H1 (cell line): ENCODE results near the gene CEP89. TPM values are rescaled to one million over a fixed set of nuclear protein-coding genes. Genes with fewer than 3 reads are reported as not detected.

Experiments
- CTCF ChIA-PET: fragments of 300-600 bp; sonication (Branson Sonifier 250); formaldehyde crosslinking; loops from one replicate; lab custom pipeline; 2021; ENCODE audit not compliant: partially characterized antibody; lab: Charles Lee
- POLR2A ChIA-PET: fragments of 300-600 bp; sonication (Branson Sonifier 250); formaldehyde crosslinking; loops from one replicate; lab custom pipeline; 2021; ENCODE audit warnings: inconsistent platforms; ENCODE audit not compliant: partially characterized antibody; lab: Charles Lee
- DNase-seq, 2 experiments: peaks; one replicate each; pipeline versions ENCODE4 v3.0.0 to v3.0.0-alpha.2; 2010 to 2022; ENCODE audit warnings: low spot score in 2 of 2, low read depth in 1 of 2, mixed read lengths in 1 of 2
- FAIRE-seq: peaks from 2 replicates; lab custom pipeline; 2011; peaks lifted over from hg19 to GRCh38; lab: Jason Lieb, UNC
- H2AFZ ChIP-seq: 2 replicates; pipeline ENCODE4 v1.8.1; 2012; ENCODE audit warnings: low read length, inconsistent platforms
- H2AK5ac ChIP-seq: 2 replicates; pipeline ENCODE4 v1.6.1; 2013; ENCODE audit warnings: low read depth, low read length
- H2BK120ac ChIP-seq: replicated peaks from 2 replicates; pipeline ENCODE3; 2013; ENCODE audit warnings: low read depth, low read length, inconsistent platforms
- H2BK12ac ChIP-seq: 2 replicates; pipeline ENCODE4 v1.6.1; 2013; ENCODE audit warnings: low read depth, low read length
- H2BK15ac ChIP-seq: 2 replicates; pipeline ENCODE4 v1.6.1; 2013; ENCODE audit warnings: low read length
- H2BK20ac ChIP-seq: 2 replicates; pipeline ENCODE4 v1.6.1; 2013; ENCODE audit warnings: low read length
- H2BK5ac ChIP-seq: 2 replicates; pipeline ENCODE4 v1.6.1; 2013; ENCODE audit warnings: low read depth, low read length
- H3K14ac ChIP-seq: 2 replicates; pipeline ENCODE4 v1.6.1; 2013; ENCODE audit warnings: inconsistent platforms; ENCODE audit not compliant: insufficient read length
- H3K18ac ChIP-seq: 2 replicates; pipeline ENCODE4 v1.6.1; 2013; ENCODE audit warnings: low read length; ENCODE audit errors: extremely low read depth
- H3K23ac ChIP-seq: 2 replicates; pipeline ENCODE4 v1.6.1; 2013; ENCODE audit warnings: inconsistent platforms; ENCODE audit not compliant: insufficient read length
- H3K23me2 ChIP-seq: 2 replicates; pipeline ENCODE4 v1.6.1; 2013; ENCODE audit warnings: low read depth, low read length
- H3K27ac ChIP-seq: 2 replicates; pipeline ENCODE4 v1.6.1; 2011; ENCODE audit warnings: low read depth, low read length, inconsistent platforms
- H3K27me3 ChIP-seq, 4 experiments: replicated peaks in 1 of 4; 1 replicate in 1 of 4; 2 replicates in 3 of 4; pipeline versions ENCODE4 v1.6.1 to v1.8.1; 2011 to 2013; ENCODE audit warnings: low read length in 3 of 4, mild to moderate bottlenecking in 3 of 4, inconsistent platforms in 2 of 4, mixed read lengths in 2 of 4, moderate library complexity in 1 of 4; ENCODE audit not compliant: control insufficient read depth in 3 of 4, insufficient read depth in 3 of 4; ENCODE audit errors: extremely low read depth in 1 of 4
- H3K36me3 ChIP-seq, 4 experiments: 2 replicates each; pipeline versions ENCODE4 v1.6.1 to v1.8.1; 2011 to 2013; ENCODE audit warnings: mild to moderate bottlenecking in 4 of 4, low read length in 3 of 4, moderate library complexity in 2 of 4, control low read depth in 1 of 4, inconsistent platforms in 1 of 4; ENCODE audit not compliant: insufficient read depth in 4 of 4, control insufficient read depth in 2 of 4
- H3K4ac ChIP-seq: replicated peaks from 2 replicates; pipeline ENCODE3; 2013; ENCODE audit warnings: low read length, low read depth, mixed read lengths, inconsistent platforms; ENCODE audit not compliant: insufficient read length
- H3K4me1 ChIP-seq, 4 experiments: replicated peaks in 1 of 4; 1 replicate in 1 of 4; 2 replicates in 3 of 4; pipeline versions ENCODE4 v1.6.1 to v1.8.1; 2011 to 2013; ENCODE audit warnings: low read length in 3 of 4, inconsistent platforms in 2 of 4, mixed read lengths in 1 of 4; ENCODE audit not compliant: insufficient read depth in 4 of 4, control insufficient read depth in 3 of 4
- H3K4me2 ChIP-seq, 2 experiments: 2 replicates each; pipeline versions ENCODE4 v1.6.1 to v1.8.1; 2011 to 2013; ENCODE audit warnings: low read depth in 2 of 2, low read length in 2 of 2, control low read depth in 1 of 2, inconsistent platforms in 1 of 2, mild to moderate bottlenecking in 1 of 2; ENCODE audit not compliant: insufficient read depth in 1 of 2
- H3K4me3 ChIP-seq, 4 experiments: fragments of 200-600, 300-600 bp in 1 of 4; sonication (generic), shearing (Covaris generic), sonication (Bioruptor Twin) in 1 of 4; 2 replicates each; pipeline versions ENCODE4 v1.5.1 to v1.8.1; 2011 to 2016; ENCODE audit warnings: low read length in 4 of 4, low read depth in 3 of 4, control low read depth in 2 of 4, inconsistent platforms in 2 of 4, mild to moderate bottlenecking in 2 of 4, mixed read lengths in 1 of 4, moderate library complexity in 1 of 4; ENCODE audit not compliant: insufficient read depth in 2 of 4; ENCODE audit errors: extremely low read depth in 1 of 4
- H3K56ac ChIP-seq: replicated peaks from 2 replicates; pipeline ENCODE3; 2013; ENCODE audit warnings: low read depth, mild to moderate bottlenecking, mixed read lengths, low read length, inconsistent platforms; ENCODE audit not compliant: insufficient read length
- H3K79me1 ChIP-seq: 2 replicates; pipeline ENCODE4 v1.6.1; 2013; ENCODE audit warnings: low read depth, low read length, control low read depth
- H3K79me2 ChIP-seq, 2 experiments: 2 replicates each; pipeline versions ENCODE4 v1.6.1 to v1.8.1; 2012 to 2013; ENCODE audit warnings: low read length in 2 of 2, mild to moderate bottlenecking in 2 of 2, inconsistent platforms in 1 of 2; ENCODE audit not compliant: insufficient read depth in 2 of 2, control insufficient read depth in 1 of 2
- H3K9ac ChIP-seq, 4 experiments: replicated peaks in 1 of 4; 1 replicate in 1 of 4; 2 replicates in 3 of 4; pipeline versions ENCODE4 v1.6.1 to v1.8.1; 2011 to 2013; ENCODE audit warnings: low read depth in 3 of 4, low read length in 3 of 4, control low read depth in 2 of 4, mild to moderate bottlenecking in 2 of 4, moderate library complexity in 2 of 4, inconsistent platforms in 1 of 4; ENCODE audit errors: extremely low read depth in 1 of 4
- H3K9me3 ChIP-seq, 2 experiments: 2 replicates each; pipeline versions ENCODE4 v1.6.1 to v1.8.1; 2012 to 2013; ENCODE audit warnings: mild to moderate bottlenecking in 2 of 2, moderate library complexity in 2 of 2, control low read depth in 1 of 2, inconsistent platforms in 1 of 2, low read depth in 1 of 2, low read length in 1 of 2, mixed read lengths in 1 of 2; ENCODE audit not compliant: insufficient read depth in 2 of 2
- H4K20me1 ChIP-seq, 2 experiments: replicated peaks in 1 of 2; 2 replicates each; pipeline versions ENCODE3 to v1.8.1; 2011 to 2013; ENCODE audit warnings: inconsistent platforms in 2 of 2, low read length in 2 of 2, mild to moderate bottlenecking in 1 of 2; ENCODE audit not compliant: insufficient read depth in 2 of 2, control insufficient read depth in 1 of 2
- H4K5ac ChIP-seq: 2 replicates; pipeline ENCODE4 v1.6.1; 2013; ENCODE audit warnings: low read length, low read depth, mixed read lengths, inconsistent platforms; ENCODE audit not compliant: insufficient read length
- H4K8ac ChIP-seq: 2 replicates; pipeline ENCODE4 v1.8.0; 2013; ENCODE audit warnings: mild to moderate bottlenecking, moderate library complexity, low read length, inconsistent platforms; ENCODE audit not compliant: insufficient read depth; ENCODE audit errors: extremely low read depth
- H4K91ac ChIP-seq: replicated peaks from 2 replicates; pipeline ENCODE3; 2013; ENCODE audit warnings: low read length, mixed read lengths, inconsistent platforms; ENCODE audit not compliant: insufficient read length
- CTCF ChIP-seq, 3 experiments: IDR thresholded peaks; 1 replicate in 2 of 3; 2 replicates in 1 of 3; pipeline versions ENCODE4 v1.5.1 to v1.6.1; 2011; ENCODE audit warnings: low read length in 3 of 3, mild to moderate bottlenecking in 3 of 3, inconsistent platforms in 2 of 3, low read depth in 1 of 3, moderate library complexity in 1 of 3; ENCODE audit not compliant: insufficient read depth in 1 of 3; ENCODE audit errors: control extremely low read depth in 1 of 3
- RAD21 ChIP-seq, 2 experiments: IDR thresholded peaks in 1 of 2; conservative IDR thresholded peaks in 1 of 2; 2 replicates each; pipeline ENCODE4 v1.6.1; 2011; ENCODE audit warnings: low read depth in 2 of 2, low read length in 2 of 2, improper control_type of control experiment in 1 of 2, inconsistent platforms in 1 of 2, mild to moderate bottlenecking in 1 of 2, moderate library complexity in 1 of 2
- SP1 ChIP-seq: IDR thresholded peaks from 2 replicates; pipeline ENCODE4 v1.6.1; 2011; ENCODE audit warnings: low read depth, low read length
- ZNF274 ChIP-seq: IDR thresholded peaks from 2 replicates; pipeline ENCODE4 v1.7.0; 2012; ENCODE audit warnings: low read length, borderline replicate concordance; ENCODE audit errors: extremely low read depth
- WGBS, 2 experiments: shearing (Covaris generic) in 1 of 2; methylation state at CpG; one replicate each; pipeline versions ENCODE4 v1.1.6 to v1.1.7; 2013 to 2015; ENCODE audit warnings: low lambda C conversion rate in 2 of 2, mixed read lengths in 2 of 2, inconsistent platforms in 1 of 2, low coverage in 1 of 2, missing lambda C conversion rate in 1 of 2; ENCODE audit not compliant: insufficient replicate concordance in 2 of 2, insufficient coverage in 1 of 2, insufficient read length in 1 of 2; ENCODE audit errors: extremely low coverage in 1 of 2, missing lambda C conversion rate in 1 of 2; 5-methylcytosine and 5-hydroxymethylcytosine counted together
- polyA plus RNA-seq, 7 experiments: library from polyadenylated mRNA; depleted of rRNA in 3 of 7; stranded (reverse) in 5 of 7; unstranded in 2 of 7; fragments of >200 nt in 5 of 7; fragments of 200-250 nt in 2 of 7; gene quantifications; 1 replicate in 5 of 7; 2 replicates in 1 of 7; 4 replicates in 1 of 7; pipeline versions ENCODE4 v1.2.1 to v1.2.3, GENCODE V29; 2011 to 2013; ENCODE audit warnings: missing spikeins in 2 of 7, mixed read lengths in 2 of 7
- total RNA-seq: library from RNA; stranded (reverse); fragmentation: NEBNext Ultra II Directional; extraction: Animal tissue kit (Norgen Biotek cat#: 25700); gene quantifications from 2 replicates; pipeline ENCODE4 v1.2.1, GENCODE V29; 2021

The CEP89 gene
- total and polyA plus RNA-seq, 2 of the 8 experiments (the other 6 are each of a cell fraction or from before 2014, with no cell fraction given) = 23.0 to 23.6 TPM

GRCh38 chr19:32945260-32945659 lies 26.5 kb downstream of the CEP89 start:
- CTCF ChIA-PET = interaction anchor here (0.6 to 1.7 kb wide), 7 partner anchors 10 to 274 kb away, joined by 3 to 8 read pairs (median 3); no protein-coding TSS in a partner anchor

More at GRCh38 chr19:32945260-32945659, 26.5 kb downstream of the CEP89 start:
- Histone ChIP-seq H2BK15ac (no peak overlapping the region), H3K27ac (no peak overlapping the region), H3K79me2 (no peaks in the 10 kb centered on the region), H3K4ac (no peak overlapping the region), H2BK12ac (no peak overlapping the region)
- no peak for DNase-seq
- no peak for TF ChIP-seq SP1
- no peak for TF ChIP-seq ZNF274
- peak in 1 of 2 experiments; percentile 31; a peak in 2 of 4 replicates for TF ChIP-seq RAD21 (IDR thresholded peaks at IDR 0.05 in 1 of 2, conservative IDR thresholded peaks at IDR 0.05 in 1 of 2; ENCODE audit: low read depth in 2 of 2, low read length in 2 of 2)
- TF ChIP-seq CTCF (IDR thresholded peaks at IDR 0.05; ENCODE audit: control extremely low read depth in 1 of 3, insufficient read depth in 1 of 3, low read depth in 1 of 3, low read length in 3 of 3) = peak in 2 of 3 experiments; percentile 2 to 20; a peak in 2 of 4 replicates
- TF ChIP-seq, all 59 proteins: peak for 2
- H3K14ac ChIP-seq = no peak overlapping the region
- H3K56ac ChIP-seq = no peak overlapping the region
- no peaks in the 10 kb centered on the region for H3K4me1 ChIP-seq
- POLR2A ChIA-PET = no interaction called here
- H2AFZ ChIP-seq = no peak overlapping the region
- no peak overlapping the region for H3K4me2 ChIP-seq
- H2AK5ac ChIP-seq = no peak overlapping the region
- H4K91ac ChIP-seq = no peak overlapping the region
- H3K18ac ChIP-seq = no peak overlapping the region
- no peak overlapping the region for H2BK5ac ChIP-seq
- WGBS, 2 experiments = 88% methylated on average over 3 of the region's 3 CpGs; no CpG with 5 or more reads in 1 of the 2 experiments
- FAIRE-seq = no peak
- no peaks in the 10 kb centered on the region for H3K27me3 ChIP-seq
- no peak overlapping the region for H3K23ac ChIP-seq
- H3K79me1 ChIP-seq = no peaks in the 10 kb centered on the region
- peaks cover 0 to 24% (median 6%) of the 10 kb centered on the region in 4 experiments; a peak in 5 of 8 replicates for H3K36me3 ChIP-seq
- H3K9me3 ChIP-seq = no peaks in the 10 kb centered on the region
- H2BK20ac ChIP-seq = no peak overlapping the region
- no peak overlapping the region for H3K9ac ChIP-seq
- no peaks in the 10 kb centered on the region for H3K23me2 ChIP-seq
- H4K5ac ChIP-seq = no peak overlapping the region
- H4K20me1 ChIP-seq = no peaks in the 10 kb centered on the region
- H2BK120ac ChIP-seq = no peak overlapping the region
- no peak overlapping the region for H3K4me3 ChIP-seq
- no peak overlapping the region for H4K8ac ChIP-seq
